HK-2 (cell line): ENCODE data around the gene A1CF.
"Not testable (repeated sequence)": the region's sequence is repeated elsewhere in the genome, so short reads cannot be mapped to it uniquely, and the experiment has no call there.

Source experiments
- DNase-seq: peaks from one replicate; pipeline ENCODE4 v3.0.0-alpha.2; 2018; ENCODE audit not compliant: unreplicated experiment

The A1CF gene, protein sequence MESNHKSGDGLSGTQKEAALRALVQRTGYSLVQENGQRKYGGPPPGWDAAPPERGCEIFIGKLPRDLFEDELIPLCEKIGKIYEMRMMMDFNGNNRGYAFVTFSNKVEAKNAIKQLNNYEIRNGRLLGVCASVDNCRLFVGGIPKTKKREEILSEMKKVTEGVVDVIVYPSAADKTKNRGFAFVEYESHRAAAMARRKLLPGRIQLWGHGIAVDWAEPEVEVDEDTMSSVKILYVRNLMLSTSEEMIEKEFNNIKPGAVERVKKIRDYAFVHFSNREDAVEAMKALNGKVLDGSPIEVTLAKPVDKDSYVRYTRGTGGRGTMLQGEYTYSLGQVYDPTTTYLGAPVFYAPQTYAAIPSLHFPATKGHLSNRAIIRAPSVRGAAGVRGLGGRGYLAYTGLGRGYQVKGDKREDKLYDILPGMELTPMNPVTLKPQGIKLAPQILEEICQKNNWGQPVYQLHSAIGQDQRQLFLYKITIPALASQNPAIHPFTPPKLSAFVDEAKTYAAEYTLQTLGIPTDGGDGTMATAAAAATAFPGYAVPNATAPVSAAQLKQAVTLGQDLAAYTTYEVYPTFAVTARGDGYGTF

DNA sequence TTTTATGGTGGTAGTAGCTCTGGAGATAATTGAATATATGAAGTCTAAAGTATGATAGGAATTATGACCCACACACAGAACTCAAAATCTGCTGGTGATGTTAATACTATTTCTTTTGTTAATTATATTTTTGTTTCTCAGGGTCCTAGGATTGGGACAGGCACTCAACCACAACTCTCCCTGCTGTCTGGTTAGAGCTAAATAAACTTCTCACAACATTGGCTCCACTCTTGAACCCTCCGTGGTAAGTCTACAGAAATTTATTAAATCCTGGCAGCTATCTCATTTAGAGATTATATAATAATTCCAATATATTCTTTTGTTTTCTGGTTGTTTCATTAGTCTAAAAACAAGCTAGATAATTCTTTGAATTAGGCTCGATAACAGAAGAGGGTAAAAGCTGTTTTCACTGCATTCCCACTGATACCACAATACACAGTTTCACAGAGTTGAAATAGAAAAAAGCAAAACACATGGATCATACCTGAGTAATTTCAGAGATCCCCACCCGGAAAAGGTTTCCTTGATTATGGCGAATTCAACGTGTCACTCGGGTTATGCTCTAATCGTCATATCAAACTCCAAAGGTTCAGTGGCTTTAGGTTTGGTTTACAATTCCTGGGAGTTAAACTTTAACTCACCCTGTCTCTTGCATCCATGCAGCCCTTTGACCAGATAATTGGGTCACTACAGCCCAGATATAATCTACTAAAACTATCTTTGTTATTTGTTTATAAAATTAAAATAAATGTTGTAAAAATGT lies at the start of gene A1CF:
A1CF (minus strand) TSS at position 531 of the 763 bp plus-strand sequence. CDS start 25,687 bp downstream, outside the sequence.
- DNase-seq, result no peak

DNA sequence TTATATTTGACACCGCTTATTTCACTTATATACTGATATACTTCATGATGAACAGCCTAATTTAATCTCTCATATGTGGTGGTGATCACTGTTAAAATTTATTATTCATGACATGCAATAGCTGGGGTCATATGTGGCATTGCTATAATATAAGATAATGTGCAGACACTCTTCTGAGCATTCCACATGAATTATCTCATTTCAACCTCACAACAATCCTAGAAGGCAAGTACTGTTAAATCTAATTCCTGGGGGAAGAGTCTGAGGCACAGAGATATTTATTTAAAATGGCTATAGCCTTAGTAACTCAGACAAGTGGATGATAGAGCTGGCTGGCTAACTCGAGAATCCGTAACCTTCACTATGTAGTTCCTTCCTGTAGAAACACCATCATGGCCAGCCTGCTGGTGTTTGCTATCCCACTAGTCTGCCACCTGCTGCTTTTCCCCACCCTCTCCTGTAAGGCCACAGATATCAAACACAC lies 46.6 kb upstream of the A1CF start:
- DNase-seq, result no peak

DNA sequence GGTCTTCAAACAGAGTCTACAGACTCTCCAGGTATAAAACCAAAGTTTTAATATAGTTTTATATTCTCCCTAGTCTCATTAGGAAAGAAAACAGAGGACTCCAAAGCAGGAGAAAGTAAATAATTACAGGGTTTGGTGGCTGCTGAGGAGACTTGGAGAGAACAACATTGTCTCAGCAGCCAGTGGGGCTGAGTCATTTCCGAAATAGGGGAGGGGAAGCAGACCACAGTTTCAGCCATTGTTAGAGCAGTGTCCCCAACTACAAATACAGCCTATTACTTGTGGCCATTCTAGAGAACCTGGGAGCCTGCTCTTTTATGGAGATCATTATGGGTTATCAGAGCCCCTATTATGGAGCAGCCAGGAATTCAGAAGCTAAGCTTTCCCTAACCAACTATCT lies 44.2 kb upstream of the A1CF start:
- no peak for DNase-seq

DNA sequence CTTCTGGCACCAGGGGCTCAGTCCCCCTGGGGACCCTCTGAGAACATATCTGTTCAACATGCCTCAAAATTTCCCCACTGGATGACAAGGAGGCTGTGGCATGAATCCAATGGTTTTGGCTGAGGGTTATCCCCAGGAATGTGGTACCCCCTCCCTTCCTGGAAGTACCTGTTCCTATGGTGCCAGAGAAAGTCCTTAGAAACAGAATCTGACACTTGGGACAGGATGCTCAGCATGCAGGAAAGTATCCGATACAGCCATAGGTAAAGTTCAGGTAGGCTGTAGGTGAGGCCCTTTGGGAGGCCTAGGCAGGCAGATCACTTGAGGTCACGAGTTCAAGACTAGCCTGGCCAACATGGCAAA lies 42.7 kb upstream of the A1CF start:
- DNase-seq, result no peak

DNA sequence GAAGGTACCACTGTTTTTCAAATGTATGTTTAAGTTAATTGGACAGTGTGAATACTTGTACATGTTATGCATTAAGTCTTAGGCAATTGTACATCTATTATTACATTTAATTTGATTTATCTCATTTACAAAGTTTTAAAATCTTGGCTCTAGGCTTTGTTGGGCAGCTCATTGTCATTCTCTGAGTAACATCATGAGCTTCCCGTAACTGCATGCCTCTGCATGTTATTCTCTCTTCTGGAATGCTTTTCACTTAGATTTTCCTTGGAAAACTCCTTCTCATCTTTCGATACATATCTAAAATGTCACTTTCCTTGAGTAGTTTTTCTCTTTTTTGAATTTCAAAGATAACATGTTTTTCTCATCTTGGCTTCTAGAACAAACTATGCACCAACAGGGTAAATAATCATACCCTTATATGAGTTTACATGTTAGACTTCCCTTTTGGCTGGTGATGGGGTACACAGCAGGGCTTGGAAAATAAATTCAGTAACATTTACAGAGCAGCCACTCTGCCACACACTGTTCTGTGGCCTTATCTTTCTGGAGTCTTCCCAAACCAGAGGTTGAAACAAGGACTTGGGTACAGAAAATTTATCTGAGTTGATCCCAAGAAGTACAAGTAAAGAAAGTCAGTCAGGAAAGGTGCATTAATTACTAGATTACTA lies 42.2 kb upstream of the A1CF start:
- DNase-seq, result no peak

DNA sequence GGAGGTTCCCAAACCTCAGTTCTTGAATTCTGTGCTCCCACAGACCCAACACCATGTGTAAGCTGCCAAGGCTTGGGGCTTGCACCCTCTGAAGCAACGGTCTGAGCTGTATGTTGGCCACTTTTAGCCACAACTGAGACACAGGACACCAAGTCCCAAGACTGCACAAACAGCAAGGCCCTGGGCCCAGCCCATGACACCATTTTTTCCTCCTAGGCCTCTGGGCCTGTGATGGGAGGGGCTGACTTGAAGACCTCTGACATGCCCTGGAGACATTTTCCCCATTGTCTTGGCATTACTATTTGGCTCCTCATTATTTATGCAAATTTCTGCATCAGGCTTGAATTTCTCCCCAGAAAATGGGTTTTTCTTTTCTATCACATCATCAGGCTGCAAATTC lies 38.0 kb upstream of the A1CF start:
- not testable (repeated sequence) for DNase-seq

DNA sequence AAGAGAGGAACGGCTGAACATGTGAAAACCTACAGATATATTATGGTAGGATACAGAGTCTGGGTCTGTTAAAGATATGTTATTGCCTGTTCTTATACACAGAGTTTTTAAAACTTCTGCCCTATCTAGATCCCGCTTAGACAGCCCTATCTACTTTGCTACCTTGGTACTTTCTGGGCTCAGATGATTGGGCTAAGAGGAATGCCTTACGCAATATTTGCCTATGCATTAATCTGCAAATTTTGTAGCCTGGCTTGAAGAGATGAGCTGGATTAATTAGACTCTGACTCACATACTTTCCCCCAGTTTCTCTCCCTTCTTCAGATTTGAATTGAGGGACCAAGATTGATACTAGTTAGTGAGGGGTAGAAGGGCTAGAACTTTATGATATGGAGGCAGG lies 33.6 kb upstream of the A1CF start:
- no peak for DNase-seq

DNA sequence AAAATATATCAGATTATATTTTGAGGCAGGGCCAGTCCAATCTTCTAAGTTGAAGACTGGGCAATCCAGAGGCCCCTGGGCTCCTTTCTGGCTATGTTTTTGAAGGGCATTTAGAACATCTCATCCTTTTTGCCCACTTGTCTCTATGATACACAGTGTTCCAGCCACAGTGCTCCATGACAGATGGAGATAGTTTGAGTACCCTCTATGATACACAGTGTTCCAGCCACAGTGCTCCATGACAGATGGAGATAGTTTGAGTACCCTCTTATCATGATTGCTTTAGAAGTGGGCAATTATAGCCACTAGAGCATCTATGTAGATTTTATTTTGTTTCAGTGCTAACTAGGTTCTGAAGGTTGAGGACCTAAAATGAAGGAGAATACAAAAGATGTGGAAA lies 33.1 kb upstream of the A1CF start:
- no peak for DNase-seq

DNA sequence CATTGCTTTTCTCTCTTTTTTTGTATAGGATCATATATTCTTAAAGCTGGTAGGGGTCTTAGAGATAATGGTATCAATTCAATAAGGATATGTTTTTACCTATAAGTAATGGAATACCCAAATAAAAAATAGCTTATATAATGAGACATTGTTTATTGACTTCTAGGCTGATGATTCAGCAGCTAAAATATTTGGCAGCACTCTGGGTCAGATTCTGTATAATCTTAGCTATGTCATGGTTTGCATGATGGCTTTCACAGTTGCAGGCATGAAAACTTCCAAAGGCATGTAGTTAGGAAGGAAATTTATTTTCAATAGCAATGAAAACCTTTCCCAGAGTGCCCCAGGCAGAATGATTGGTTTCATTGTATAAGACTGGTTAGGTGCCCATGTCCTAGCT lies 32.1 kb upstream of the A1CF start:
- no peak for DNase-seq

DNA sequence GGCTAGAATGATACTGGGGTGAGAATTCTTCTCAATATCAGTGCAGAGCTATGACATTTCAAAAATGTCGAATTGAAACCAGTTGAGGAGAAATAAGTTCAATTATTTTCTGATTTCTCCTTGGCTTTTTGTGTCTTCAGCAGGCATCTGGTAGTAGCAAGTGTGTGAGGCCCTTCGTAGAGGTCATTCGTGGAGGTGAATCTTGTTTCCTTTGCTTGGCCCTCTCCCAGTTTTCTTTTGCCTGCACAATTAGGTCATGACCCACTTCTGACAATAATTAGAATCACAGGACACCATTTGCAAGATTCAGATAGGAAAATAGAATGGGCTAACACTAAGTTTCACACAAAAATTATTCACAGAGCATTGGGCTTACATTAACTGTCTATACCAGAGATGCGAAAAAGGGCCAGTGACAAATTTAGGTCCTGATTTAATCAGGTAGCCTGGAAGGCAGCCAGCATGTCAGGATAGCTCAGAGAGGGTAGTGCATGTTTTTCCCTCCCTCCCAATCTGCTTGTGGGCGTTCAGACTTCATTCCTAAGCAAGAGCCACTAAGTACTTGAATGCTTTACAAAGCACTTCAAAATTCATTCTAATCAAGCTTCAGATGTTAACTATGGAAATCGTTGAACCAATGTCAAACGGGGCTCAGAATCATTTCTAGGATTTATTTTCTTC lies 24.0 kb upstream of the A1CF start:
- no peak for DNase-seq

DNA sequence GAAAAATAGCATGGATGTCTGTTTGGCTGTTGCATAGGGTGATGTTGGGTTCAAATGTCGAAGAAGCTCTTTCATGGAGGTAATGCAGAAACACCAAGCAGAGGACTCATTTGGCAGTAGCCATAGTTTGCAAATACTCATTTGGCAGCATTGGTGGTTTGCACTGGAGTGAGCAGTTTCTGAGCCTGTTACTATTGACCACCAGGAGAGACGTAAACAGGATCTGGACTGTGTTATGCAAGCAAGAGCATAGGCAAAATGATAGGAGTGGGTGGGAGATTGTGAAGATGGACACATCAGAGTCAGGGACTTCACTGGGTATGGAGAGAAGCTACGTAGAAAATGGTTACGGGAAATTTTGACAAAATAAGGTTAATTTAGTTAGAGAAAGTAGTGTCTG lies 22.9 kb upstream of the A1CF start:
- no peak for DNase-seq

DNA sequence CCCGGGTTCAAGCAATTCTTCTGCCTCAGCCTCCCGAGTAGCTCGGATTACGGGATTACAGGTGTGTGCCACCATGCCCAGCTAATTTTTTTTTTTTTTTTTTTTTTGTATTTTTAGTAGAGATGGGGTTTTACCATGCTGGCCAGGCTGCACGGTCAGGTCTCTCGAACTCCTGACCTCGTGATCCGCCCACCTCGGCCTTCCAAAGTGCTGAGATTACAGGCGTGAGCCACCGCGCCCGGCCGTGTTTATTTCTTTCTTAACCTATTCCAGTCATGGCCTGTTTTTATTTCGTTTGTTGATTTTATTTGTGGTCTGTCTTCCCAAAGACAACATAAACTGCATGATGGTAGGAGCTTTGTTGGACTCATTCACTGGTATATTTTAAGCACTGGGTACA lies 20.4 kb upstream of the A1CF start:
- DNase-seq, result not testable (repeated sequence)

DNA sequence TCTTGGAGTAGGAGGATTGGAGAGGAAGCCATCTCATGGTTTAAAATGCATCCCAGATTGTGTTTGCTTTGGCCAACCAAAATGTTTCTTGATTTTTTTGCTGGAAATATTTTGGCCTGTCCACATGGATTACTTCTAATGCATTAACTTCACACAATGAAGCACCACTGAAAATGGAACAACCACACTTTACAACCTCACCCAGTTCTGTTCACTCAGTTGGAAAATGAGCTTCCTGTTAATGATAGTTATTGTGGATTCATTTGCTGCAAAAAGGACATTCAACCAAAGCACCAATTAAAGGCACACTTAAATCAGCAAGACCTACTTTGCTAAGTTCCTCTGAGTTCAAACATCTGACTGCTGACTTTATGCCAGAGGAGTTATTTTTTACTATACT lies 11.3 kb upstream of the A1CF start:
- no peak for DNase-seq

DNA sequence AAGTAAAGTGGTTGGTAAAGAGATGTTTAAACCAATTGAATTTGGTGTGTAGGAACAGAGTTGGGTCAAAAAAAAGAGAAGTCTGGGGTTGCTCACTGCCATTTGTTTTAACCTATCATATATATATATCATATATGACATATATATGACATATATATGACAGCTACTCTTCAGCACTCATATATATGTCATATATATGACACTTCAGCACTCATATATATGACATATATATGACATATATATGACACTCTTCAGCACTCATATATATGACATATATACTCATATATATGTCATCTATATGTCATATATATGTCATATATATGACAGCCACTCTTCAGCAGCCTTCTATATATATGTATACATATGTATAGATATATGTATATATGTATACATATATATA lies 8.9 kb upstream of the A1CF start:
- no peak for DNase-seq

DNA sequence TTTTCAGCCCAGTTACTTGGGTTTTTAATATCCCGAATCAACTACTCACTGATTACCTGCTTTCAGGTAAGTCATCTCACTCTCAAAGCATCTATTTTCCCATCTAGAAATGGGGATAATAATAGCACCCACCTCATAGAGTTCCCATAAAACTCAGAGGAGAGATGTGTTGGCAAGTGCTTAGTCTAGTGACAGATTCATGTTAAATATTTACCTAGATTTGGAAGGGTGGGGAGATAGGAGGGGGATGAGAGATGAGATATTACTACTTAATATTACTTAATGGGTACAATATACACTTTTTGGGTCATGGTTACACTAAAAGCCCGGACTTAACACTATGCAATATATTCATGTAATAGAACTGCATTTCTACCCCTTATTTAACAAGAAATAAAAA lies 7.0 kb upstream of the A1CF start:
- DNase-seq, result no peak

DNA sequence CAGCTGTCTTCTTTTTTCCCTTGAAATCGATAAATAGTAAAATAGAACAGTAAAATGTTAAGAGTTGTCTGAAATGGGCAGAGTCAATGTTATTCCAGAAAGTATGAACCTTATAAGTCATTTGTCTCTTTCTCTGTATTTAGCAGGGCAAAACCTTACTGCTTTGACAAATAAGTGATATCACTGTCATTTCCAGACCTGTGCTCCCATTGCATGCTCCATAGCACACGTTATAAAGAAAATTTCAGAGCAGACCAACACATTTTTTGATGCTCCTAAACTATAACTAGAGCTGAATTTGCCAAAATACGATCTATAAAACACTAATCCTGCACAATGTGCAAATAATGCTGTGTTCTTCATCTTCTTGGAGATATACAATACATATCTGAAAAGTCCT lies 1.1 kb downstream of the A1CF start:
- DNase-seq, result no peak

DNA sequence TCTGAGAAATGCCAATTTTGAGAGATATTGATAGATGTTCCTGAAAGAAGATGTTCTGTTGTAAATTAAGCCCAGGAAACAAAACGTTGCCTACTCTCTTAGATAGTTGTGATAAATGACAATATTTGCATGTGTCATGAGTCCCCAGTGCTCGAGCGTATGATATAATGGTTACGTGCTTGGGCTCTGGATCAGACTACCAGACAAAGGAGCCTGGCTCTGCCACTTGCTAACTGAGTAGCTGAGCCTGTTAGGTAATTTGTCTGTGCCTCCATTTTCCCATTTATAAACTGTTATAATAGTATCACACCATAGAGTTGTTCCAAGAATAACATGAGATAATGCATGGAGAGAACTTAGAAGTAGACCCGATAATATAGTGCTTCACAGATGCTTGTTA lies 1.8 kb downstream of the A1CF start:
- no peak for DNase-seq

DNA sequence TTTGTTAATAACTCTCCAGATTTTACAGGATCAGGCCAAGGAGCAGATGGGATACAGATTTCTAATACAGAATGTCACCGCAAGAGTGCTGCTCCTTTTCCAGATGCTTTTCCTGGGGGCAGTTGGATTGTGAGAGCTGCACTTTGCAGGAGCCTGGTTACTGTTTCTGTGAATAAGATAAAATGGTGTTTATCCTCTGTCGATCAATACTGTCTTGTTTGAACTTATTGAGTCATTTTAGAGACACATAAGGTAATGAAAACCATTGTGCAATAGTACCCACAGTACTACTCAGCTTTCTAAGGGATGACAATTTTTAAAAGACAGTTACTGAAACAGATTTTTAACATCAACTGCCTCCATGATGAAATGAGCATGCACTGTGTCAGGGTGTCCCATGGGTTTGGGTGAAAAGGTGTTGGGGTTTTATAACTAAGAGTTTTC lies 2.9 kb downstream of the A1CF start:
- DNase-seq, result no peak

DNA sequence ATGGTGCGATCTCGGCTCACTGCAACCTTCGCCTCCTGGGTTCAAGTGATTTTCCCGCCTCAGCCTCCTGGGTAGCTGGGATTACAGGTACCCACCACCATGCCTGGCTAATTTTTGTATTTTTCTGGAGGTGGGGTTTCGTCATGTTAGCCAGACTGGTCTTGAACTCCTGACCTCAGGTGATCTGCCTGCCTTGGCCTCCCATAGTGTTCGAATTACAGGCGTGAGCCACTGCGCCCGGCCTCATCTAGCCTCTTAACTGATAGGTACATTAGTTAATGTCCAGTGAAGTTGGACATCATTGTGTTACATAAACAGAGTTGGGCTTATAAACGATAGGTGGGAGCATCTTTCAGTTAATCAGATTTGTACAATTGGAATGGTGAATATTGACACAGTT lies 4.4 kb downstream of the A1CF start:
- DNase-seq, result not testable (repeated sequence)

DNA sequence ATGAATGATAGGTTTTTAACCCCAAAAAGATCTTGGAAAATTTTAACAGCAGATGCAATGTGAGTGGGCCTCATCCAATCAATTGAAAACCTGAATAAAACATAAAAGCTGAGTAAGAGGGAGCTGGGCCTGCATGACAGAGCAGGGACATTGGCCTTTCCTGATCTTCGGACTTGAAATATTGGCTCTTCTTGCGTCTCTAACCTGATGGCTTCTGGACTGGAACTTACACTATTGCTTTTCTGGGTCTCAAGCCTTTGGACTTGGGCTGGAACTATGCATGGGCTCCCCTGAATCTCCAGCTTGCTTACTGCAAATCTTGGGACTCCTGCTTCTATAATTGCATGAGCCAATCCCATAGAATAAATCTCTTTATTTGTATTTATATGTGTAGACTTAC lies 9.0 kb downstream of the A1CF start:
- no peak for DNase-seq

DNA sequence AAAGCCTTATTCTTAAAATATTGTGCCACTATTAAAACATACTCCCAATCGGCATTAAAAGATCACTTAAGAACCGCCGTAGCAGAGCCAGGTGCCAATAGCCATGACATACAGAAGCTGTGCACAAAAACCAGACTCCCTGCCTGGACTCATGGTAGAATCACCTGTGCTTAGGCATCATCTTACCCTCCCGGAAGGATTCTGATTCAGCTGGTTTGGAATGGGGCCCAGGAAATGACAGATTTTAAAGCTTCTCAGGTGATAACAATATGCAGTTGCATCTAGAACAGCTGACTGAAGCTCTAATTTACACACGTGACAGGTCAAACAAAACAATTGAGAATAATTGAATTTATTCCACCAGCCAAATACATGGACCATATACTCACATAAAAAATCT lies 10.7 kb downstream of the A1CF start:
- DNase-seq, result no peak

DNA sequence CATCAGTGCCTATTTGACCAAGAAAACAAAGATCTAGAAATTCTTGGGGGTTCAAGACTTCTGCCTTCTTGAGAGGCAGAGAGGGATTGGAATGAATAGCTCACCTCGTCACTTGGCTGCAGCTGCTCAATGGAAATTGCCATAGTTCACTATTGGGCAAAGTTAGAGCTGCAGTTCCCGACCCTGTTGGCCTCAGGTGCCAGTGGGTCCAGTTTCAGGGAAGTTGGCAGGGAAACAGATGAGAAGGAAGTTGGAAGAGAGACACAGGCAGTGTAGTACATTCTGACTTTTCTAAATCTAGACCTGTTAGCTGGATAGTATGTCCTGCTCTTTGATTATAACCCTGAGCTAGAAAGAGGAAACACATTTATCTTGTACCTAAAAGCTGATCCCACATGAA lies 19.1 kb downstream of the A1CF start:
- no peak for DNase-seq
